HEK293 (cell line): Measurements from ENCODE around the gene GPLD1.

ENCODE experiments used
- CTCF ChIA-PET: fragments of 350-600 bp; formaldehyde crosslinking; extraction: SDS; loops from one replicate; lab custom pipeline; 2021; ENCODE audit warnings: antibody characterized with exemption; lab: Yijun Ruan, JAX
- POLR2A ChIA-PET: fragments of 300-600 bp; formaldehyde crosslinking; extraction: SDS; loops from one replicate; lab custom pipeline; 2020; ENCODE audit warnings: antibody characterized with exemption, inconsistent platforms; lab: Yijun Ruan, JAX
- H3K27ac ChIP-seq: fragments of 200-500 bp; sonication (Bioruptor generic); 2 replicates; pipeline ENCODE4 v1.5.1; 2014; ENCODE audit warnings: low read depth, low read length, control low read depth, inconsistent platforms; ENCODE audit errors: extremely low read depth
- H3K36me3 ChIP-seq, 2 experiments: fragments of 200-500 bp in 1 of 2; sonication (Bioruptor generic) in 1 of 2; 1 replicate in 1 of 2; 2 replicates in 1 of 2; pipeline ENCODE4 v1.5.1; 2014 to 2017; ENCODE audit warnings: inconsistent platforms in 2 of 2, low read length in 2 of 2; ENCODE audit not compliant: control insufficient read depth in 2 of 2, insufficient read depth in 1 of 2
- H3K4me1 ChIP-seq: fragments of 200-500 bp; sonication (Bioruptor generic); 2 replicates; pipeline ENCODE4 v1.5.1; 2014; ENCODE audit warnings: mild to moderate bottlenecking, low read length, inconsistent platforms; ENCODE audit not compliant: control insufficient read depth, insufficient read depth
- H3K4me3 ChIP-seq: 2 replicates; pipeline ENCODE4 v1.5.1; 2011; ENCODE audit warnings: low read depth, mild to moderate bottlenecking, control low read depth, low read length, moderate library complexity
- H3K9me3 ChIP-seq: fragments of 200-500 bp; sonication (Bioruptor generic); 2 replicates; pipeline ENCODE4 v1.5.1; 2014; ENCODE audit warnings: low read depth, low read length, inconsistent platforms; ENCODE audit not compliant: control insufficient read depth, insufficient read depth
- AEBP2 ChIP-seq: fragments of 450-650 bp; formaldehyde crosslinking; IDR thresholded peaks from 2 replicates; pipeline ENCODE4 v1.5.1; 2016; ENCODE audit warnings: missing biosample characterization, missing genetic modification characterization, borderline replicate concordance
- BCL11A ChIP-seq: fragments of 450-650 bp; formaldehyde crosslinking; IDR thresholded peaks from 2 replicates; pipeline ENCODE4 v1.5.1; 2016; ENCODE audit warnings: low read depth, missing biosample characterization, missing genetic modification characterization
- HOXD13 ChIP-seq: sonication (generic); formaldehyde crosslinking; IDR thresholded peaks from 2 replicates; pipeline ENCODE4 v1.8.0; 2022; ENCODE audit warnings: missing genetic modification reagents, borderline replicate concordance
- KLF16 ChIP-seq: fragments of 450-650 bp; formaldehyde crosslinking; IDR thresholded peaks from 2 replicates; pipeline ENCODE4 v1.5.1; 2017; ENCODE audit warnings: missing biosample characterization, missing genetic modification characterization
- PBX3 ChIP-seq: sonication (generic); formaldehyde crosslinking; IDR thresholded peaks from 2 replicates; pipeline ENCODE4 v1.8.1; 2022; ENCODE audit warnings: mild to moderate bottlenecking, moderate library complexity, missing genetic modification reagents
- TRIM28 ChIP-seq: IDR thresholded peaks from 2 replicates; pipeline ENCODE4 v1.6.1; 2011; ENCODE audit warnings: low read length, control low read depth, borderline replicate concordance
- ZEB2 ChIP-seq: fragments of 450-650 bp; formaldehyde crosslinking; IDR thresholded peaks from 2 replicates; pipeline ENCODE4 v1.5.1; 2016; ENCODE audit warnings: missing biosample characterization, missing genetic modification characterization
- ZFP69B ChIP-seq: fragments of 450-650 bp; formaldehyde crosslinking; IDR thresholded peaks from 2 replicates; pipeline ENCODE4 v1.5.1; 2016; ENCODE audit warnings: missing biosample characterization, missing genetic modification characterization
- ZIC2 ChIP-seq: fragments of 450-650 bp; formaldehyde crosslinking; IDR thresholded peaks from 2 replicates; pipeline ENCODE4 v1.5.1; 2016; ENCODE audit warnings: missing biosample characterization, missing genetic modification characterization
- ZNF146 ChIP-seq: fragments of 450-650 bp; formaldehyde crosslinking; IDR thresholded peaks from 2 replicates; pipeline ENCODE4 v1.5.1; 2016; ENCODE audit warnings: missing biosample characterization, missing genetic modification characterization
- ZNF174 ChIP-seq: fragments of 450-650 bp; formaldehyde crosslinking; IDR thresholded peaks from 2 replicates; pipeline ENCODE4 v1.5.0; 2017; ENCODE audit warnings: missing biosample characterization, mild to moderate bottlenecking, missing genetic modification characterization
- ZNF19 ChIP-seq: fragments of 450-650 bp; formaldehyde crosslinking; IDR thresholded peaks from 2 replicates; pipeline ENCODE4; 2016; ENCODE audit warnings: missing biosample characterization, missing genetic modification characterization, low read depth
- ZNF280C ChIP-seq: fragments of 450-650 bp; formaldehyde crosslinking; IDR thresholded peaks from 2 replicates; pipeline ENCODE4 v1.5.1; 2016; ENCODE audit warnings: missing biosample characterization, missing genetic modification characterization
- ZNF362 ChIP-seq: fragments of 450-650 bp; formaldehyde crosslinking; IDR thresholded peaks from 2 replicates; pipeline ENCODE4 v1.5.1; 2016; ENCODE audit warnings: missing biosample characterization, missing genetic modification characterization
- ZNF416 ChIP-seq: fragments of 450-650 bp; formaldehyde crosslinking; IDR thresholded peaks from 2 replicates; pipeline ENCODE4 v1.5.1; 2016; ENCODE audit warnings: missing biosample characterization, missing genetic modification characterization
- ZNF433 ChIP-seq: fragments of 450-650 bp; formaldehyde crosslinking; IDR thresholded peaks from 2 replicates; pipeline ENCODE4 v1.5.1; 2016; ENCODE audit warnings: missing biosample characterization, missing genetic modification characterization, low read depth
- ZNF501 ChIP-seq: fragments of 450-650 bp; formaldehyde crosslinking; IDR thresholded peaks from 2 replicates; pipeline ENCODE4 v1.5.1; 2016; ENCODE audit warnings: missing biosample characterization, missing genetic modification characterization
- ZNF549 ChIP-seq: fragments of 450-650 bp; IDR thresholded peaks from 2 replicates; pipeline ENCODE4 v1.5.1; 2018; ENCODE audit warnings: missing biosample characterization, missing genetic modification characterization, mild to moderate bottlenecking, inconsistent platforms, moderate library complexity
- ZNF624 ChIP-seq: fragments of 450-650 bp; formaldehyde crosslinking; IDR thresholded peaks from 2 replicates; pipeline ENCODE4 v1.5.1; 2017; ENCODE audit warnings: missing biosample characterization, missing genetic modification characterization
- ZNF645 ChIP-seq: fragments of 450-650 bp; formaldehyde crosslinking; IDR thresholded peaks from 2 replicates; pipeline ENCODE4; 2016; ENCODE audit warnings: missing biosample characterization, missing genetic modification characterization
- ZNF704 ChIP-seq: fragments of 450-650 bp; formaldehyde crosslinking; IDR thresholded peaks from 2 replicates; pipeline ENCODE4 v1.5.1; 2016; ENCODE audit warnings: missing biosample characterization, missing genetic modification characterization
- ZNF792 ChIP-seq: fragments of 450-650 bp; formaldehyde crosslinking; IDR thresholded peaks from 2 replicates; pipeline ENCODE4 v1.5.1; 2016; ENCODE audit warnings: missing biosample characterization, missing genetic modification characterization
- ZNF830 ChIP-seq: fragments of 450-650 bp; IDR thresholded peaks from 2 replicates; pipeline ENCODE4 v1.5.0; 2018; ENCODE audit warnings: missing biosample characterization, missing genetic modification characterization, low read depth, mild to moderate bottlenecking, moderate library complexity
- ZNF843 ChIP-seq: fragments of 450-650 bp; formaldehyde crosslinking; IDR thresholded peaks from 2 replicates; pipeline ENCODE4 v1.5.1; 2016; ENCODE audit warnings: missing biosample characterization, missing genetic modification characterization
- ZXDB ChIP-seq: fragments of 450-650 bp; formaldehyde crosslinking; IDR thresholded peaks from 2 replicates; pipeline ENCODE4 v1.5.1; 2016; ENCODE audit warnings: missing biosample characterization, missing genetic modification characterization

The GPLD1 gene

GRCh38 chr6:24429146-24429545, 60.2 kb downstream of the GPLD1 start:
- TF ChIP-seq ZIC2 (tag by site-specific recombination): no peak
- TF ChIP-seq ZNF792: no peak
- no peak for TF ChIP-seq ZNF362 (tag by site-specific recombination)
- no peak for TF ChIP-seq KLF16 (tag by site-specific recombination)
- TF ChIP-seq ZFP69B (tag by site-specific recombination): no peak
- TF ChIP-seq BCL11A (tag by site-specific recombination): no peak
- no peak for TF ChIP-seq ZXDB (tag by site-specific recombination)
- TF ChIP-seq AEBP2 (tag by site-specific recombination): no peak
- TF ChIP-seq ZNF146: no peak
- no peak for TF ChIP-seq ZNF645 (tag by site-specific recombination)
- no peak for TF ChIP-seq TRIM28
- no peak for TF ChIP-seq ZNF843 (tag by site-specific recombination)
- no peak for TF ChIP-seq ZNF704 (tag by site-specific recombination)
- no peak for TF ChIP-seq ZEB2
- no peak for TF ChIP-seq ZNF19
- no peak for TF ChIP-seq HOXD13 (CRISPR knock-in tag)
- TF ChIP-seq ZNF830 (tag by site-specific recombination): no peak
- Histone ChIP-seq H3K4me3 (no peak overlapping the region), H3K36me3 (peaks cover 10 to 31% of the 10 kb centered on the region in 2 experiments), H3K4me1 (no peaks in the 10 kb centered on the region), H3K27ac (no peak overlapping the region), H3K9me3 (no peaks in the 10 kb centered on the region)
- ChIA-PET POLR2A (no interaction called here), CTCF (interaction anchor here (1.2 to 5.4 kb wide), 11 partner anchors 9 to 272 kb away, joined by 3 to 55 read pairs (median 9); no protein-coding TSS in a partner anchor)

GRCh38 chr6:24428615-24429014, 60.8 kb downstream of the GPLD1 start:
- POLR2A ChIA-PET: no interaction called here
- CTCF ChIA-PET: interaction anchor here (1.2 to 5.4 kb wide), 4 partner anchors 71 to 152 kb away, joined by 3 to 55 read pairs (median 13); no protein-coding TSS in a partner anchor
- Histone ChIP-seq H3K4me3 (no peak overlapping the region), H3K27ac (no peak overlapping the region), H3K4me1 (no peaks in the 10 kb centered on the region), H3K36me3 (peaks cover 16 to 37% of the 10 kb centered on the region in 2 experiments), H3K9me3 (no peaks in the 10 kb centered on the region)
- TF ChIP-seq ZNF624: no peak
- TF ChIP-seq AEBP2 (tag by site-specific recombination): no peak
- no peak for TF ChIP-seq ZNF501 (tag by site-specific recombination)
- no peak for TF ChIP-seq ZNF146
- no peak for TF ChIP-seq ZNF416
- no peak for TF ChIP-seq ZNF843 (tag by site-specific recombination)
- TF ChIP-seq ZNF433 (tag by site-specific recombination): no peak
- no peak for TF ChIP-seq ZNF549 (tag by site-specific recombination)
- TF ChIP-seq ZNF280C (tag by site-specific recombination): no peak
- no peak for TF ChIP-seq ZNF174
- no peak for TF ChIP-seq PBX3 (CRISPR knock-in tag)
